Sigmoid colon (tissue), 7 donors: Measurements from ENCODE around the gene MOGAT2. TPM values are rescaled to one million over a fixed set of nuclear protein-coding genes. Genes with fewer than 3 reads are reported as not detected.

Experiments
- DNase-seq: peaks from one replicate; pipeline ENCODE4 v3.0.0-alpha.2; 2019
- H3K27ac ChIP-seq, 4 donors: fragments of 200-600 bp; sonication (generic); one replicate each; pipeline ENCODE4 v1.5.1; 2016 to 2019; ENCODE audit warnings: mild to moderate bottlenecking in 1 of 4
- H3K27me3 ChIP-seq, 3 donors: fragments of 200-600 bp; sonication (generic); one replicate each; pipeline ENCODE4 v1.5.1; 2019; ENCODE audit warnings: mild to moderate bottlenecking in 1 of 3
- H3K36me3 ChIP-seq, 4 donors: fragments of 200-600 bp; sonication (generic); one replicate each; pipeline ENCODE4 v1.5.1; 2016 to 2019
- H3K4me1 ChIP-seq, 4 donors: fragments of 200-600 bp; sonication (generic); one replicate each; pipeline ENCODE4 v1.5.1; 2017 to 2019
- H3K4me3 ChIP-seq, 4 donors: fragments of 200-600 bp; sonication (generic); one replicate each; pipeline ENCODE4 v1.5.1; 2017 to 2019; ENCODE audit warnings: mild to moderate bottlenecking in 2 of 4, moderate library complexity in 1 of 4
- H3K9me3 ChIP-seq, 4 donors: fragments of 200-600 bp in 3 of 4; sonication (generic) in 3 of 4; one replicate each; pipeline versions ENCODE4 v1.5.1 to v1.6.1; 2013 to 2019
- EP300 ChIP-seq, 4 donors: sonication (generic); formaldehyde crosslinking; IDR thresholded peaks; one replicate each; pipeline ENCODE4 v1.6.1; 2017; ENCODE audit warnings: antibody characterized with exemption in 4 of 4
- POLR2A ChIP-seq, 2 donors: fragments of 450-650 bp; IDR thresholded peaks; one replicate each; pipeline ENCODE4 v1.6.1; 2016; ENCODE audit warnings: antibody characterized with exemption in 2 of 2, mild to moderate bottlenecking in 2 of 2, moderate library complexity in 2 of 2
- POLR2AphosphoS5 ChIP-seq, 4 donors: sonication (generic); formaldehyde crosslinking; IDR thresholded peaks; one replicate each; pipeline ENCODE4 v1.6.1; 2017; ENCODE audit warnings: antibody characterized with exemption in 4 of 4
- WGBS, 2 donors: extraction: QIAGEN DNeasy Blood & Tissue Kit; methylation state at CpG; one replicate each; pipeline ENCODE4 v1.1.7; 2013; 5-methylcytosine and 5-hydroxymethylcytosine counted together
- intact Hi-C: fragments of 100-400 bp; cut with DNase I; formaldehyde crosslinking; loops from one replicate; pipeline ENCODE4 v1.15.1; 2023
- polyA plus RNA-seq, 3 donors: library from polyadenylated mRNA; stranded (reverse); fragments of 200-250 nt; gene quantifications; one replicate each; pipeline ENCODE4 v1.2.3, GENCODE V29; 2013
- total RNA-seq, 4 donors: library from RNA; depleted of rRNA; stranded (reverse); fragments of >200 nt; gene quantifications; one replicate each; pipeline ENCODE4 v1.1.0, GENCODE V29; 2016
- TF ChIP-seq, protein P1 (sequence below), 4 experiments: fragments of 450-650 bp in 3 of 4; fragments of 200-600 bp in 1 of 4; IDR thresholded peaks; one replicate each; pipeline ENCODE4 v1.5.1; 2016 to 2019; ENCODE audit warnings: antibody characterized with exemption in 4 of 4, mild to moderate bottlenecking in 3 of 4, moderate library complexity in 2 of 4
- donor health status: healthy with polysubstance abuse.
- donor health status: Bipolar disorder and iron deficiency.
- donor health status: healthy.

Gene MOGAT2
- total and polyA plus RNA-seq, 7 donors = 0.36 to 98.5 (median 27.3) TPM; not detected in 3

GRCh38 chr11:75776546-75776945 lies 58.9 kb downstream of the MOGAT2 start:
- H3K4me3 ChIP-seq = no peak overlapping the region
- WGBS, 2 donors = 94 to 95% methylated on average over 4 of the region's 4 CpGs
- intact Hi-C loops = no loop called here

GRCh38 chr11:75777461-75778110 lies 59.9 kb downstream of the MOGAT2 start:
- TF ChIP-seq POLR2A (IDR thresholded peaks at IDR 0.05) (no peak), EP300 (IDR thresholded peaks at IDR 0.05) (no peak), POLR2AphosphoS5 (IDR thresholded peaks at IDR 0.05) (no peak)
- TF ChIP-seq, protein P1, sequence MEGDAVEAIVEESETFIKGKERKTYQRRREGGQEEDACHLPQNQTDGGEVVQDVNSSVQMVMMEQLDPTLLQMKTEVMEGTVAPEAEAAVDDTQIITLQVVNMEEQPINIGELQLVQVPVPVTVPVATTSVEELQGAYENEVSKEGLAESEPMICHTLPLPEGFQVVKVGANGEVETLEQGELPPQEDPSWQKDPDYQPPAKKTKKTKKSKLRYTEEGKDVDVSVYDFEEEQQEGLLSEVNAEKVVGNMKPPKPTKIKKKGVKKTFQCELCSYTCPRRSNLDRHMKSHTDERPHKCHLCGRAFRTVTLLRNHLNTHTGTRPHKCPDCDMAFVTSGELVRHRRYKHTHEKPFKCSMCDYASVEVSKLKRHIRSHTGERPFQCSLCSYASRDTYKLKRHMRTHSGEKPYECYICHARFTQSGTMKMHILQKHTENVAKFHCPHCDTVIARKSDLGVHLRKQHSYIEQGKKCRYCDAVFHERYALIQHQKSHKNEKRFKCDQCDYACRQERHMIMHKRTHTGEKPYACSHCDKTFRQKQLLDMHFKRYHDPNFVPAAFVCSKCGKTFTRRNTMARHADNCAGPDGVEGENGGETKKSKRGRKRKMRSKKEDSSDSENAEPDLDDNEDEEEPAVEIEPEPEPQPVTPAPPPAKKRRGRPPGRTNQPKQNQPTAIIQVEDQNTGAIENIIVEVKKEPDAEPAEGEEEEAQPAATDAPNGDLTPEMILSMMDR (IDR thresholded peaks at IDR 0.05) = no peak
- Histone ChIP-seq H3K27ac (no peak overlapping the region), H3K9me3 (no peaks in the 10 kb centered on the region), H3K4me1 (no peaks in the 10 kb centered on the region), H3K36me3 (no peaks in the 10 kb centered on the region), H3K4me3 (no peak overlapping the region), H3K27me3 (no peaks in the 10 kb centered on the region)
- DNase-seq = no peak
- intact Hi-C loops = no loop called here
- WGBS, 2 donors = 87 to 91% methylated on average over 13 of the region's 13 CpGs

More at GRCh38 chr11:75776546-75776945, 58.9 kb downstream of the MOGAT2 start:
- TF ChIP-seq POLR2AphosphoS5 (IDR thresholded peaks at IDR 0.05) = no peak
- no peak for TF ChIP-seq POLR2A (IDR thresholded peaks at IDR 0.05)
- no peak for TF ChIP-seq EP300 (IDR thresholded peaks at IDR 0.05)
- TF ChIP-seq, protein P1 (IDR thresholded peaks at IDR 0.05) = no peak
- H3K4me1 ChIP-seq = no peaks in the 10 kb centered on the region
- H3K36me3 ChIP-seq = no peaks in the 10 kb centered on the region
- H3K9me3 ChIP-seq = no peaks in the 10 kb centered on the region
- DNase-seq = no peak
- no peaks in the 10 kb centered on the region for H3K27me3 ChIP-seq
- H3K27ac ChIP-seq = no peak overlapping the region

DNA sequence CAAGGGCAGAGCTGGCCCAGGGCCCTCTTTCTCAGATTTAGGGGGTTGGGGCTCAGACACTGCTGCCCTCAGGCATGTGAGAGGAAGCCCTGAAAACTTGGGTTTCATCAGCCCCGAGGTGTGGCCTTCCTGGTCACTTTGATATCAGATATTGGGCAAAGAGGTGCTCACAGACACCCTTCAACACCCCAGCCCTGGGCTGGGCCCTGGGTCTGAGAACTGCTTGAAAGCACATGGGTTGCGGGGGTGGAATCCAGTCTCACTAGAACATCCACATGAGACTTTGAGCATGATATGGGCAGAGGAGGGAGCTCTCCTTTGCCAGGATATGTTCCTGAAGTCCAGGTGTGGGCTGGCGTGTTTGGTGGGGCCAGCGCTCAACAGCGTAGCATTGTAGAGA lies 61.3 kb downstream of the MOGAT2 start:
- Histone ChIP-seq H3K27me3 (no peaks in the 10 kb centered on the region), H3K4me3 (no peak overlapping the region), H3K9me3 (no peaks in the 10 kb centered on the region), H3K27ac (no peak overlapping the region), H3K4me1 (no peaks in the 10 kb centered on the region), H3K36me3 (no peaks in the 10 kb centered on the region)
- DNase-seq = no peak
- TF ChIP-seq POLR2A (IDR thresholded peaks at IDR 0.05) (no peak), EP300 (IDR thresholded peaks at IDR 0.05) (no peak), POLR2AphosphoS5 (IDR thresholded peaks at IDR 0.05) (no peak)
- TF ChIP-seq, protein P1 (IDR thresholded peaks at IDR 0.05) = no peak
- intact Hi-C loops = no loop called here
- WGBS, 2 donors = 90 to 91% methylated on average over 5 of the region's 5 CpGs

DNA sequence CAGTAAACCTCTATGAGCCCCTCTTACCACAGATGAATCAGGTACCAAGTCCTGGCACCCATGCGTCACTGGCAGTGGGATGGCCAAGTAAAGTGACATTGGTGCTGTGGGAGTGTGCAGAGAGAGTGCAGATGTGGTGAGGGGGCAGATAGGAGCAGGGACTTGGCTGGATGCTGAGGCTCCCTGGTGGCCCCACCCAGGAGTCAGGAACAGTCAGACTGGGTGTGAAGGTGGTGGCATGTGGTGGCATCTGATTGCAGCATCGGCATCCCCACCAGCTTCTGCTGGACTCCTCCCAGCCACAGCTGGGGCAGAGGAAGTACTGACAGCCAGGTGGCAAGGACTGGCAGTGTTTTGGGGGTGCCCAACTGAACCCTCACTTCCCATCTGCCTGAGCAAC lies 62.3 kb downstream of the MOGAT2 start:
- no peak overlapping the region for H3K4me3 ChIP-seq
- intact Hi-C loops = no loop called here
- no peaks in the 10 kb centered on the region for H3K9me3 ChIP-seq
- no peak overlapping the region for H3K27ac ChIP-seq
- no peaks in the 10 kb centered on the region for H3K36me3 ChIP-seq
- TF ChIP-seq EP300 (IDR thresholded peaks at IDR 0.05) = no peak
- no peak for TF ChIP-seq POLR2AphosphoS5 (IDR thresholded peaks at IDR 0.05)
- no peak for DNase-seq
- H3K27me3 ChIP-seq = no peaks in the 10 kb centered on the region
- WGBS, 2 donors = 75 to 80% methylated on average over 2 of the region's 2 CpGs
- no peaks in the 10 kb centered on the region for H3K4me1 ChIP-seq

DNA sequence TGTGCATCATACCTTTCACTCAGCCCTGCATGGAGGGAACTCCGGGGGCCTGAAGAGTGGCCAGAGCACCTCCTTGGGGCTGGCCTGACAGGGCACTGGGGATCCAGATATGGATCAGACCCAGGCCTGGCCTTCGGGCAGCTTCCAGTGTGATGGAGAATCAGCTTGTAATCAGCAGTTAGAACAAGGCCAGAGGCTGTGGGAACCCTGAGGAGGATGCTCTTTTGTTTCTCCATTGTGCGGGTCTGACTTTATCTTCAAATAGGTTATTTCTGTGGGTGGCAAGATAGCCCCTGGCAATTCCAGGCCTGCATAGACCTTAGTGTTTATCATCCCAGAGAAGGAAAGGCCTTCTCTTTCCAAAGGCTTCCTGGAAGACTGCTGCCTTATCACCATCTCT lies 63.2 kb downstream of the MOGAT2 start:
- WGBS, 2 donors = 94 to 96% methylated on average over 3 of the region's 3 CpGs

More for the DNA sequence above, 63.2 kb downstream of the MOGAT2 start:
- H3K36me3 ChIP-seq = no peaks in the 10 kb centered on the region
- no peak for DNase-seq
- no peaks in the 10 kb centered on the region for H3K9me3 ChIP-seq
- H3K27me3 ChIP-seq = no peaks in the 10 kb centered on the region
- intact Hi-C loops = no loop called here
- H3K4me3 ChIP-seq = no peak overlapping the region
- H3K27ac ChIP-seq = no peak overlapping the region
- no peaks in the 10 kb centered on the region for H3K4me1 ChIP-seq
- TF ChIP-seq EP300 (IDR thresholded peaks at IDR 0.05) = no peak
- no peak for TF ChIP-seq POLR2AphosphoS5 (IDR thresholded peaks at IDR 0.05)
- no peak for TF ChIP-seq POLR2A (IDR thresholded peaks at IDR 0.05)
- TF ChIP-seq, protein P1 (IDR thresholded peaks at IDR 0.05) = no peak
